NCI-H187 treated with DMSO at 0.1 percent for 48 hours (cell line): ENCODE data around the gene LENG1.

ENCODE experiments used
- DNase-seq: peaks from one replicate; lab custom pipeline; 2025; lab: John Stamatoyannopoulos, UW

The LENG1 gene

DNA sequence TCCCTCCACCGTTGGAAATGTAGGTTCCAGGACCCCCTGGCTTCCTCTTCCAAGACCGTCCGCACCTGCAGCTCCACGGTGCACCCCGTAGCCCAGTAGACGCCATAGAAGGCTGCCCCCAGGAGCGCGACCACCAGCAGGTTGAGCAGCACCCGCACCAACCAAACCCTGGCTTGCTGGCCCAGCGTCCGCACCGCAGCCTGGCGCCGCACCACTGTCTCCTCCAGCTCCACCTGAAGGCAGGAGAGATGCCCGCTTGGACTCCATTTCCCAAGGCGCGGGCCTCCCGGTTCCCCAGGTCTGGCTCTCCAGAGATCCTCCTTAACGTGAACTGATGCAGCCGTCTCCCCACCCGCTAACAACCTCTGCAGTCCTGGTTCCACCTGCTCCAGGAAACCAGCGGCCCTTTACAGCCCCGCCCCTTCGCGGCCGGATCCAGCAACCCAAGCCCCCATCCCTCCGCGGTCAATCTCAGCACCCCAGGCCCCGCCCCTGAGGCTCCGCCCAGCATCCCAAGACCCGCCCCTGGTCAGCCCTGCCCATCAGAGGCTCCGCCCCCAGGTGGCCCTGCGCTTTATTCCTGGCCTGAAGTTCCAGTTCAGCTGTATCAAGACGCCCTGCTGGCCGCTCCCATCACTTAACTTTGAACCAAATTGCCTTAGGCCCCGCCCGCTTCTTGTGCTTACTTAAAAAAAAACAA, 5.0 kb upstream of the LENG1 start:
- DNase-seq: peak; percentile 33

- no peak for DNase-seq
Observed at GRCh38 chr19:54162884-54163283, 3.4 kb upstream of the LENG1 start.

DNA sequence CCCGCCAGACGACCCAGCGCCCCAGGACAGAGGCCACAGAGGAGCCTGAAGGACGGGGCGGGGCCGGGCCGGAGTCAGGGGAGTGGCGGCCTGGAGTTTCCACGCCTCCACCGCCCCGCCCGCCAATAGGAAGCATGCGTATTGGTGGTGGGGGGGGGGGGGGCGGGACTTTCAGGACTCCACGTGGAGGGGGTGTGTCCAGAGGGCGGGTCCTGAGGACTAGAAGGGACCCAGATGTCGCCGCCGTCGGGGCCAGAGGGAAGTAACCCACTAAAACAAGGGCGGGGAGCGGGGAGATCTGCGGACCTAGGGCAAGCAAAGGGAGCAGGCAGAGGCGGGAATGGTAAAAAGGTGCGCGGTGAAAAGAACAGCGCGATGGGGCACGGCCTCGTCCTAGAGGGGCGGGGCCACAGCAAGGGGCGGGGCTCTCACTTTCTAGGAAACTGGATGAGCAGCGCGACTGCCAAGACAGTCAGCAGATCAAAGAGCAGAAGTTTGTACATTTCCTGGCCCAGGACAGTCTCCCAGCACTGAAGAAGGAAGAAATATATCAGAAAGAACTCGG, 2.8 kb upstream of the LENG1 start:
- DNase-seq: peak; percentile 23

GRCh38 chr19:54160854-54161253, 1.3 kb upstream of the LENG1 start:
- DNase-seq: no peak

DNA sequence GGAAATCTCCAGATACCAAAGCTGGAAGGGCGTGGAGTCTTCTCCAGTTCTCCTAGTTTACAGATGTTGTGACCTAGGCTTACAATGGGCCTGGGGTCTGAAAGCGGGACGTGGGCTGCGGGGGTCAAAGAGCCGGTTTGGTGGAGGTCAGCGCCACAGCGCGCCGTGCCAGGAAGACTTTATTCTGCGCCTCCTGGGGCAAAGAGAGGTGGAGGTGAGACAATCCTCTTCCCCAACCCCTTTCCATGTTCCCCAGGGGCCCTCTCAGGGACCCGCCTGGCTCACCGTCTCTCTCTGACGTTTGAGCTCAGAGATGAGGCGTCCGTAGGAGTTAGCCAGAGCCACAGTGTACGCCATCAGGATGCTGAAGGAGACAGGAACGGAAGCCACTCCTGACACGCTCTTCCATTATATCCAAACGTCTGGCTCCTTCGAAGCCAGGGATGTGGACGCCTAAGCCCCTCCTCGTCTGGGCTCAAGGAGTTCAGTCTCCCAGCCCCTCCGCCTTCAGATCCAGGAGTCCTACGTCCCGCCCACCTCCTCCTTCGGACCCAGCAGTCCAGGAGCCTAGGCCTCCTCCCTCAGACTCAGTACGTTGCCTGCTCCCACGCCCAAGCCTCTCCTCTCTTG, 776 bp upstream of the LENG1 start:
- no peak for DNase-seq

DNA sequence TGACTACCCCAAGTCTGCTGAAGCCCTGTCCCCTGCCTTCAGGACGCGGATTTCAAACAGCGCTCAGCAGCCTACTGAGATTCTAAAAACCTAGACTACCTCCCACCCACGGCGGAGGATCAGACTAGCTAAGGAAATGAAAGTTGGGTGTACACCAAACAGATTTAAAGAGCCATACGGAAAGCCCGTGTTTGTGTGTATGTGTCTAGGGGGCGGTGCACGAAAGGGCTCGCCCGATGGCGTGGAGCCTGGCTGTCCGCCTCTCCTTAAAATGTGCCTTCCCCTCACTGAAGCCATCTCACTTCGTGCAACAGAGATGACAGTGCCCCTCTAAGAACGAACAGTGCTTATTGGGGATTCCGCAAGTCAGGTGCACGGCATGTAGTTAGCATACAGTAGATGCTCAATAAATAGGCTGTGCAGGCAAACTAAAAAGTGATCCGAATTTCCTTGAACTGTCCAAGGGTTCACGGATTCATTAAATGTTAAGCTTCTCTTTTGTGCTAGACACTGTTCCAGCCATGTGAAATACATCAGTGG, 639 bp downstream of the LENG1 start:
- DNase-seq: no peak

DNA sequence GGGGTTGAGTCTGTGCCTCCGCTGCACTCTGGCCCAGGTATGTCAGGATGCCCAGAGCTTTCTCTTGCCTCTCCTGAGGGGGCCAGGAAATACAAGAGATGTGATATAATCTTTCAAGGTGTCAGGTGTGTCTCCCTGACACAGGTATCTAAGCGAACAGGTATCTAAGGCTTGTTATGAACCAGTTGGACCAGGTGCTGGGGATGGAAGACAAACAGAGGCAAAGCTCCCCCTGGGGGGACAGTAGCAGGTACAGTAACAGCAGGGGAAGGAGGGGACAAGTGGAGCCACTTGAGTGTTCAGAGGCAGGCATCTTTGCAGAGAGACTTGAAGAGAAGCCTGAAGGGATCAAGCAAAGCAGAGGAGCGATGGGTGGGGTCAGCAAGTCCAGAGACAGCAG, 2.6 kb downstream of the LENG1 start:
- no peak for DNase-seq

DNA sequence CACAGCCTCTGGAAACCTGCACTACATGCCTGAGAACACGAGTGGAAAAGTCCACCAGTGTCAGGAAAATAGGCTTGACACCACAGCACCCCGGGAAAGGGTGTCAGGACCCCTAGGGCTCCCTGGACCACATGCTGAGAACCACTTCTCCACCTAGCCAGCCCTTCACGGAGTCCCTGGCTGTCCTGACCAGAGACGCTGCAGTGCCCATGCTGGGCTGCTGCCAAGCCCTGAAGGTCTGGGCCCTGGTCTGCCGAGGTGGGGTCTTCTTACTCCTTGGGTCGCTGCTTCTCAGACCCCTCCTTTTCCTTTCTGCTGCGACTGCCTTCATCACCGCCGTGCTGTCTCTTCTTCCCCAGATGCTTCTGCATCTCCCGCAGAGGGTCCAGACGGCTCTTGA, 3.0 kb downstream of the LENG1 start:
- DNase-seq: no peak

DNA sequence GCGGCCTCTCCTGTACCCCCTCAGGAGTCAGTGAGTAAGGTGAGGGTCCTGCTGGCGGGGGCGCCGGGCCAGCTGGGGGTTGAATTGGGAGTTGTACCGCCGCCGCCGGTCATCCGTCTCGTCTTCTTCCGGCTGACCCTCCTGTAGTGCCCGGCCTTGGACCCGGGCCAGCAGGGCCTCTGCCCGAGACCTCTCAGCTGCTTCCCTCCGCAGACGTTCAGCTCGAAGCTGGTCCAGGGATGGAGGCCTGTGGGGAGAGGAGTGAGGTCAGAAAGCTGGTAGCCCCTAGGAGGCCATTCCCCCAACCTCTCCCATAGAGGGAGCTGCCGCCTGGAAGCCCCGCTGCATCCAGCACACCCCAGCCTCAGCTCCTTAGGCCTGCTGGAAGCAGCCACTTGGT, 3.8 kb downstream of the LENG1 start:
- DNase-seq: no peak

DNA sequence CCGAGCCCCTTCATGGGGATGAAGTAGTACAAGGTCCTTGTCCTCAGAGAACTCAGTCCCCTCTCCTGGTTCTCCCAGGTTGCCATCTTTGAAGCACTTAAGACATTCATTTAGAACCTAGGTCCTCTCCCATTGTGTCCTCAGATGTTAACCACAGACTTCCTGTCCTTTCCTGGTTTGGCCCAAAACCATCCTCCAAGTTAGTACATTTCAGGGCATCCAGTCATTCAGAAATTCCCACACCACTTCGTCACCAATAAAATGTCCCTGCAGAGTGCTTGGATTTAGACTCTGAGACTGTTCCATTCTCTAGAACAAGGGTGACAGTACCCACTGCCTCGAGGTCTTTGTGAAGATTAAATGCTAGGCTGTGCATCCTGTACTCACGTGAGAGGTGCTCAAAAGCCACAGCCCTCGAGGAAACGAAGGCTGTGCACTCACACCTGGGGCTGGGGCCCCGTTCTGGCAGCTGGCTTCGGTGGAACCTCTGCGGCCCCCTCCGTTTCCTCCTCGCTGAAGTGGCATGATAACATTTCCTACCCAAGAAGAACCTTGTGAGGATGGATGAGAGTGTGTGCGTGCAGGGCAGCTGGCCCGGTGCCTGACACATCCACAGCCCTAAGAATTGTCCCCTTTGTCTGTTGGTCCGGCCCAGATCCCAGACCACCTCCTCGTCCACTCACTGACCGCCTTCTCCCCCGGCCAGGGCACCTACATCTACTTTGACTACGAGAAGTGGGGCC, 4.7 kb downstream of the LENG1 start:
- no peak for DNase-seq

GRCh38 chr19:54153731-54154326, 5.7 kb downstream of the LENG1 start:
- no peak for DNase-seq

GRCh38 chr19:54152878-54153524, 6.5 kb downstream of the LENG1 start:
- no peak for DNase-seq

DNA sequence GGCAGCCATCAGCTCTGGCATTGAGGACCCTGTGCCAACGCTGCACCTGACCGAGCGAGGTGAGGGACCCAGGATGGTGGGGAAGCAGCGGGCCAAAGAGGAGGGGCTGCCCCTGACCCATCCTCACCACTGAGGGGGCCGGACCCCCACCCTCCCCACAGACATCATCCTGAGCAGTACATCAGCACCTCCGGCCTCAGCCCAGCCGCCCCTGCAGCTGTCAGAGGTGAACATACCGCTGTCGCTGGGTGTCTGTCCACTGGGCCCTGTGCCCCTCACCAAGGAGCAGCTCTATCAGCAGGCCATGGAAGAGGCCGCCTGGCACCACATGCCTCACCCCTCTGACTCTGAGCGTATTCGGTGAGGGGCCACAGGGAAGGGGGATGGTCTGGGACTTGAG, 7.3 kb downstream of the LENG1 start:
- DNase-seq: no peak

GRCh38 chr19:54151362-54152035, 8.0 kb downstream of the LENG1 start:
- DNase-seq: no peak

GRCh38 chr19:54149021-54149812, 10.3 kb downstream of the LENG1 start:
- DNase-seq: no peak

- no peak for DNase-seq
Observed at GRCh38 chr19:54148158-54148557, 11.4 kb downstream of the LENG1 start.

DNA sequence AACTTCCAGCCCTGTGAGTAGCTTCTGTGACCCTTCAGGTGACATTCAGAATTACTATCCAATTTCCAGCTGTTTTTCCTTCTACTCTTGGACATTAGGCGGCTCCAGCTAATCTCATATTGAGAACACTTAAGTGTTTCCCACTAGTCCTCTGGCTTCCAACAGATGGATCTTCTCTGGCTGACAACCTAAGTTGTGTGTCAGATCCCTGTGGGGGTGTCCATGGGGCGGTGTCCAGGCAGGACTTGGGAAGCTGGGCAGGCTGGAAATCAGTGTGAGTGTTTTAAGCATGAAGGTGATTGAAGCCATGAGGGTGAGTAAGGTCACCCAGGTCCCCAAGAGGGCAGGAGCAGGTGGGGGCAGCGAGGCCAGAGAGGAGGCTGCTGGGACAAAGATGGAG, 11.8 kb downstream of the LENG1 start:
- DNase-seq: no peak

DNA sequence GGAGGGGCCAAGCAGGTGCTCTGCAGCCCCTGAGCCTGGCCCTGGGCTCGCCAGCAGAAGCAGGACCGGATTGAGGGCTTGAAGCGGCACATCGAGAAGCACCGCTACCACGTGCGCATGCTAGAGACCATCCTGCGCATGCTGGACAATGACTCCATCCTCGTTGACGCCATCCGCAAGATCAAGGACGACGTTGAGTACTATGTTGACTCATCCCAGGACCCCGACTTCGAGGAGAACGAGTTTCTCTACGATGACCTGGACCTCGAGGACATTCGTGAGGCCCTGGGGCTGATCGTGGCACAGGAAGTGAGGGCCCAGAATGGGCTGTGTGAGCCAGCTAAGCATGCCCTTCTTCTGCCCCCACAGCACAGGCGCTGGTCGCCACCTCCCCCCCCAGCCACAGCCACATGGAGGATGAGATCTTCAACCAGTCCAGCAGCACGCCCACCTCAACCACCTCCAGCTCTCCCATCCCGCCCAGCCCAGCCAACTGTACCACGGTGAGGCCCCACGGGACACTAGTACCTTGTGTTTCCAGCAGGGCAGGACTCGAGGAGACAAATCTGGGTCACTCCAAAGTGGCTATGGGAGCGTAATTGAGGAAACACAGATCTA, 13.9 kb downstream of the LENG1 start:
- DNase-seq: no peak

- no peak for DNase-seq
Observed at GRCh38 chr19:54142166-54142780, 17.2 kb downstream of the LENG1 start.
